Measurements from ENCODE around the gene IMMP2L. TPM values are rescaled to one million over a fixed set of nuclear protein-coding genes. Genes with fewer than 3 reads are reported as not detected.
A peak's percentile ranks its signal among the peaks of the same experiment; 100 is the strongest.

IMMP2L gene
- total RNA-seq, 1 experiment from 2014 or later = 12.8 TPM

DNA sequence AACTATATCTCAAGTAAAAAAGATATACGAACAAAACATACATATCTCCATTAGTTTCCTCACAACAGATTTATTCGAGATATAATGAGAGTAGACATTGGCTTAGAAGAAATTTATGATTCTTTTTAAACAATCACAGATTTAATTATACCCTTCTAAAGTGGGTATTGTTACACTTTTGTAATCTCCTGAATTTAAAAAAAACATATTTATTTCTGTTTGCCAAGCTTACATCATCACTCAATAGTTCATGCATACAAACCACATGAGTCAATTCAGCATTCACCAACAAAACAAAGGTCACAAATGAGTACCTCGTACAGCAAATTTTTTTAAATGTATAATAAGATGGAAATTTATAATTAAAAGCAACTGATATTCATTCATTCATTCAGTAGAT is 453.8 kb downstream of the IMMP2L start:
- no peak overlapping the region for H3K4me3 ChIP-seq
- H3K27me3 ChIP-seq = no peaks in the 10 kb centered on the region
- H3K27ac ChIP-seq = no peak overlapping the region
- H3K4me1 ChIP-seq = peaks cover 14% of the 10 kb centered on the region
- no peak for DNase-seq
- no peaks in the 10 kb centered on the region for H3K9me3 ChIP-seq (replicated peaks)
- H3K36me3 ChIP-seq = no peaks in the 10 kb centered on the region

- no peak for DNase-seq
- Histone ChIP-seq H3K27ac (no peak overlapping the region), H3K36me3 (no peaks in the 10 kb centered on the region), H3K9me3 (replicated peaks) (no peaks in the 10 kb centered on the region), H3K4me1 (peaks cover 9% of the 10 kb centered on the region), H3K27me3 (no peaks in the 10 kb centered on the region), H3K4me3 (no peak overlapping the region)
Observed at GRCh38 chr7:111108000-111108399, 454.3 kb downstream of the IMMP2L start.

DNA sequence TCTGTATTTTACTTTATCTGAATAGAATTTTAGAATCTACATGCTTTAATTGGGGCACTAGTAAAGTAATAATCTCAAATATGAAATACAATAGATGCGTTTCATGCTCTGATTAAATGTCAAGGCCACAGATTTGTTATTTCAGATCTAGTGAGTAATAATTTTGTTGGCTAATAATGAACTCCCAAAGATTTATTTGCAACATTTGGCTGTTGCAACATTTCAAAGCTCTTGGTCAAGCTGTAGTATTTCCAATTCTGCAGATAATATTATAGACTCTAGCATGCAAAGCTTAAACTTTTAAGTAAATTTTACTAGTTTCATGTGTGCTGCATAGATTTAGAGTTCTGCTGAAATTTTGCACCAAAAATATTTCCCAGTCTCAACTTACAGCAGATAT is 454.7 kb downstream of the IMMP2L start:
- no peak for DNase-seq
- no peak overlapping the region for H3K27ac ChIP-seq

GRCh38 chr7:111105269-111105668 is 457.0 kb downstream of the IMMP2L start:
- no peak for DNase-seq
- no peaks in the 10 kb centered on the region for H3K36me3 ChIP-seq
- H3K27ac ChIP-seq = no peak overlapping the region
- H3K4me3 ChIP-seq = no peak overlapping the region
- no peaks in the 10 kb centered on the region for H3K27me3 ChIP-seq
- no peaks in the 10 kb centered on the region for H3K9me3 ChIP-seq (replicated peaks)
- H3K4me1 ChIP-seq = peaks cover 6% of the 10 kb centered on the region

More for the DNA sequence above, 454.7 kb downstream of the IMMP2L start:
- Histone ChIP-seq H3K36me3 (no peaks in the 10 kb centered on the region), H3K4me1 (peaks cover 5% of the 10 kb centered on the region), H3K4me3 (no peak overlapping the region), H3K9me3 (replicated peaks) (no peaks in the 10 kb centered on the region), H3K27me3 (no peaks in the 10 kb centered on the region)

DNA sequence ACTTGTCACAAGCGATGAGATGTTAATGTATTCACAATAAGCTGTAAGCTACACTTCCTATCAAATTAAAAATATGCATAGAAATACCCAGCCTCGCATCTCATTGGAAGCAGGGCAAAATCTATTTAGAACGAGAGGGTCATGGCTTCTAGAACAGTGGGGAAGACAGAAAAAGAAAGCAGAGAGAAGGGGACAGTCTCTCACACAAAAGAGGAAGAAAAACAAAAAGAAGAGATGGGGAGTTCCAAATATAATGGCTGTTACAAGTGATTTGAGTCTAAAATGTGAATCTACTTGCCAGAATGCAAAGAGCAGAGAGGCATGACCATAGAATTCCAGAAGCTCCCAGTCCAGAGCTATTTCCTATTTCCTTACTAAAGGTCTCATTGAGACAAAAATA is 457.6 kb downstream of the IMMP2L start:
- H3K9me3 ChIP-seq (replicated peaks) = no peaks in the 10 kb centered on the region
- no peak for DNase-seq
- H3K27ac ChIP-seq = no peak overlapping the region
- H3K4me3 ChIP-seq = no peak overlapping the region
- H3K36me3 ChIP-seq = no peaks in the 10 kb centered on the region
- peaks cover 6% of the 10 kb centered on the region for H3K4me1 ChIP-seq
- H3K27me3 ChIP-seq = no peaks in the 10 kb centered on the region

DNA sequence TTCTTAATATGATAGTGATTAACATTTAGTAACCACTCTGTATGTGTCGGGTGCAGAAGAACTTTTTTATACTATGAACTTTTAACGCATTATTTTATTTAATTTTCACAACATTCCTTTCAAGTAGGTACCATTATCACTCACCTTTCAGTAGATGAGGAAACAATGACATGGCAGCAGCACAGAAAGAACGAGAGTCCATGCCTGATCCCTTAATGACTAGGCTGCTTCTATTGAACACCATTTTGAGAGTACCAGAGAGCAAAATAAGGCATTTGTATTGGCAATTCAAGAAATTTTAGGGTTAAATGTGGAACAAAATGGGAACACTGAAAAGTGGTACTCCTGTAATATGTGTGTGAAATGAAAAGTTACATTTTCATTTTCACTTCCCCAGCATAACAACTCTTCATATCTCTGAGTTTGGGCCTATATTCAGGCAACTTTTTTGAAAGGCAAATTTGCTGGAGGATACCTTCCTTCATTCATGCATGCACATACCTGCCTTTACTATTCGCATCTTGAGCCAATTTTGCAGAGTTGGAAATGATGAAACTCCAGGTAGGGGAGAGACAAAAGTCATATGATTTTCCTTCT is 458.5 kb downstream of the IMMP2L start:
- Histone ChIP-seq H3K27me3 (no peaks in the 10 kb centered on the region), H3K27ac (no peak overlapping the region), H3K9me3 (replicated peaks) (no peaks in the 10 kb centered on the region), H3K4me3 (no peak overlapping the region), H3K4me1 (peaks cover 6% of the 10 kb centered on the region), H3K36me3 (no peaks in the 10 kb centered on the region)
- no peak for DNase-seq

DNA sequence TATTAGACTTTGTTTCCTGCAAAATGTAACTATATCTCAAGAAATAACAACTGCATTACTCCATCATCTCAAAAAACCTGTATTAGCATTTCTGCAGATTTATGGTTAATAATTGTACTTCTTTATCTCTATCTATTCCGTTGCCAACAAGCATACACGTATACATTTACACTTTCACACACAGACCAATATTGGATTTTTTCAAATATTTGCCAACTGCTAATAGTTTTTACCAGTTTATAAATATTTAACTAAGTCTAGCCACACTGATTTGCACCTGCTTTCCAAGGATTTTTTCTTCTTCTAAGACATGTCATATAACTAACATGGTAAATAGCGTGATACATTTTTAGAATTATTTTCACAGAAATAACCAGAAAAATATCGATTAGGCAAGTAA is 459.2 kb downstream of the IMMP2L start:
- Histone ChIP-seq H3K36me3 (0 out of 2 replicates have a peak, but pooled peaks cover 2% of the 10 kb centered on the region), H3K4me3 (no peak overlapping the region), H3K4me1 (peaks cover 6% of the 10 kb centered on the region), H3K9me3 (replicated peaks) (no peaks in the 10 kb centered on the region), H3K27me3 (no peaks in the 10 kb centered on the region), H3K27ac (no peak overlapping the region)
- DNase-seq = no peak

- peaks cover 6% of the 10 kb centered on the region for H3K4me1 ChIP-seq
- 0 out of 2 replicates have a peak, but pooled peaks cover 5% of the 10 kb centered on the region for H3K36me3 ChIP-seq
- no peak overlapping the region for H3K4me3 ChIP-seq
- H3K27ac ChIP-seq = no peak overlapping the region
- H3K27me3 ChIP-seq = no peaks in the 10 kb centered on the region
- H3K9me3 ChIP-seq (replicated peaks) = no peaks in the 10 kb centered on the region
- DNase-seq = no peak
Observed at GRCh38 chr7:111101856-111102646, 460.2 kb downstream of the IMMP2L start.

- no peaks in the 10 kb centered on the region for H3K9me3 ChIP-seq (replicated peaks)
- H3K27ac ChIP-seq = no peak overlapping the region
Observed at GRCh38 chr7:111098926-111099250, 463.4 kb downstream of the IMMP2L start.

DNA sequence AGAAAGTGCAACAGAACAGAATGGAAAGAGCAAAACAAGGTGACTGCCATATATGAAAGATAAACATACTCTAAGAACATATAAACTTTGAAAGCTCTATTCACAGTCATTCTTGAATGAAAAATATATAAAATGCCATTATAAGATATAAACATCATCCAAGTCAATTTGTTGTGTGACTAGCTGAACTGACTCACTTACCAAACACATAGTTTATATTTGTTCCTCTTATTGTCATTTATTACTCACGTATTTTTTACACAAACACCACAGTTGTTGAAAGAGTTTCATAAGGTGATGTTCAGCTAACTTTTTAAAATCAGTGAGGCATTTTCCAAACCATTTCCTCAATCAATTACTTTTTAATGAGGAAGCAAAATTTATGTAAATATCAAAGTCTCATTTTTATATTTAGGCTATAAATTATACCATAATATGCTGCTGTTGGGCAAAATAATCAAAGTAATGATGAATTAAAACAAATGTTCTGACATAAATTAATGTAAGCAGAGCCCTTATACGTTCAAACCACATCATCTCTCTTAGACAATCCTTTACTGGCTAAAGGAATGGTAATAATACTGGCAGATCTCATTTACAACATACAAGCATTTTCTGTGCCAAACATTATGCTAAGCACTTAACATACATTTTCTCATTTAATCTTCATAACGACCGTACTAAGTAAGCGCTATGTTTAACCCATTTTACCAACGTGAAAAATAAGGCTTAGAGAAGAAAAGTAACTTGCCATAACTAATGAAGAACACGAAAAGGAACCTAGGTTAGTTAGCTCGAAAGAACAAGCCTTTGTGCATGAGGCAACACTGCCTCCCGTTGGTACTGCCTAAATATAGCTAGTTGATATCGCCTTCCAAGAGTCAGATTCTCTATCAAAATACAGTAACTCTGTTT is 464.0 kb downstream of the IMMP2L start:
- no peaks in the 10 kb centered on the region for H3K9me3 ChIP-seq (replicated peaks)
- 0 out of 2 replicates have a peak, but pooled peaks cover 5% of the 10 kb centered on the region for H3K36me3 ChIP-seq
- no peak overlapping the region for H3K27ac ChIP-seq
- H3K4me3 ChIP-seq = no peak overlapping the region
- no peaks in the 10 kb centered on the region for H3K27me3 ChIP-seq
- H3K4me1 ChIP-seq = peaks cover 10% of the 10 kb centered on the region
- DNase-seq = peak; percentile 24 to 61

More at GRCh38 chr7:111098926-111099250, 463.4 kb downstream of the IMMP2L start:
- DNase-seq = no peak
- Histone ChIP-seq H3K36me3 (0 out of 2 replicates have a peak, but pooled peaks cover 5% of the 10 kb centered on the region), H3K4me1 (peaks cover 6% of the 10 kb centered on the region), H3K27me3 (no peaks in the 10 kb centered on the region), H3K4me3 (no peak overlapping the region)

DNA sequence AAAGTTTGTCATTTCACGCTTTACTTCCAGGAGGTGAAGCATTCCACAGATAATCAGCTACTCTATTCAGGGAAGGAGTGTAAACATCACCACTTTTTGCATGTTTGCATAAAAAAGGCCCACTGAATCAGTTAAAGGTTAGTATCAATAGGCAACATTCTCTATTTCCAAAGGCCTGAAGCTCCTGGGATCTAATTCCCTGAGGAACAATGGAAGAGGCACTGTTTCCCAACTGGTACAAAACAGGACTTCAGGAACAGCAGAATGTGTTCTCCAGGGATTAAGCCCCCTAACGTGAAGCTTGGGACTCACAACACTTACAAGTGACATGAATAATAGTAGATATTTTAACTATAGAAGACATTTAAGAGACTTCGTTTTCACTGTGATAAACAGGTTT is 465.3 kb downstream of the IMMP2L start:
- peaks cover 14% of the 10 kb centered on the region for H3K4me1 ChIP-seq

GRCh38 chr7:111094419-111094818 is 467.9 kb downstream of the IMMP2L start:
- Histone ChIP-seq H3K36me3 (0 out of 2 replicates have a peak, but pooled peaks cover 5% of the 10 kb centered on the region), H3K4me3 (no peak overlapping the region), H3K4me1 (peaks cover 8% of the 10 kb centered on the region), H3K27ac (no peak overlapping the region), H3K9me3 (replicated peaks) (no peaks in the 10 kb centered on the region), H3K27me3 (no peaks in the 10 kb centered on the region)
- DNase-seq = no peak

More for the DNA sequence above, 465.3 kb downstream of the IMMP2L start:
- no peak overlapping the region for H3K27ac ChIP-seq
- no peak for DNase-seq
- H3K27me3 ChIP-seq = no peaks in the 10 kb centered on the region
- H3K36me3 ChIP-seq = 0 out of 2 replicates have a peak, but pooled peaks cover 5% of the 10 kb centered on the region
- H3K4me3 ChIP-seq = no peak overlapping the region
- H3K9me3 ChIP-seq (replicated peaks) = no peaks in the 10 kb centered on the region

- DNase-seq = no peak
- H3K36me3 ChIP-seq = 0 out of 2 replicates have a peak, but pooled peaks cover 5% of the 10 kb centered on the region
- H3K27ac ChIP-seq = no peak overlapping the region
- H3K9me3 ChIP-seq (replicated peaks) = no peaks in the 10 kb centered on the region
- no peaks in the 10 kb centered on the region for H3K27me3 ChIP-seq
- peaks cover 8% of the 10 kb centered on the region for H3K4me1 ChIP-seq
- H3K4me3 ChIP-seq = peak overlapping the region; percentile 63
Observed at GRCh38 chr7:111093496-111093895, 468.8 kb downstream of the IMMP2L start.

- H3K4me3 ChIP-seq = peak overlapping the region; percentile 63
- H3K36me3 ChIP-seq = 0 out of 2 replicates have a peak, but pooled peaks cover 3% of the 10 kb centered on the region
- H3K9me3 ChIP-seq (replicated peaks) = no peaks in the 10 kb centered on the region
- DNase-seq = peak in 1 of 2 experiments; percentile 28
- peak overlapping the region; percentile 49 for H3K27ac ChIP-seq
- H3K27me3 ChIP-seq = no peaks in the 10 kb centered on the region
- H3K4me1 ChIP-seq = peaks cover 8% of the 10 kb centered on the region
Observed at GRCh38 chr7:111092406-111093236, 469.7 kb downstream of the IMMP2L start.

Data from SJCRH30 (cell line).